Measurements from ENCODE around the gene RAB3IP.
"Not testable (repeated sequence)": the region's sequence is repeated elsewhere in the genome, so short reads cannot be mapped to it uniquely, and the experiment has no call there.

RAB3IP gene

GRCh38 chr12:69756088-69756755 lies 17.6 kb downstream of the RAB3IP start:
- no peak for DNase-seq (ENCODE audit: low read depth)

- no peak for DNase-seq (ENCODE audit: low read depth)
These were observed 19.4 kb downstream of the RAB3IP start for GRCh38 chr12:69758105-69758504.

DNA sequence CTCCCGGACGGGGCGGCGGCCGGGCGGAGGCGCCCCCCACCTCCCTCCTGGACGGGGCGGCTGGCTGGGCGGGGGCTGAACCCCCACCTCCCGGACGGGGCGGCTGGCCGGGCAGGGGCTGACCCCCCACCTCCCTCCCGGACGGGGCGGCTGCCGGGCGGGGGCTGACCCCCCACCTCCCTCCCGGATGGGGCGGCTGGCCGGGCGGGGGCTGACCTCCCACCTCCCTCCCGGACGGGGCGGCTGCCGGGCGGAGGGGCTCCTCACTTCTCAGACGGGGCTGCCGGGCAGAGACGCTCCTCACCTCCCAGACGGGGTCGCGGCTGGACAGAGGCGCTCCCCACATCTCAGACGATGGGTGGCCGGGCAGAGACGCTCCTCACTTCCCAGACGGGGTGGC lies 20.9 kb downstream of the RAB3IP start:
- not testable (repeated sequence) for DNase-seq (ENCODE audit: low read depth)

GRCh38 chr12:69765515-69765914 lies 26.9 kb downstream of the RAB3IP start:
- no peak for DNase-seq (ENCODE audit: low read depth)

DNA sequence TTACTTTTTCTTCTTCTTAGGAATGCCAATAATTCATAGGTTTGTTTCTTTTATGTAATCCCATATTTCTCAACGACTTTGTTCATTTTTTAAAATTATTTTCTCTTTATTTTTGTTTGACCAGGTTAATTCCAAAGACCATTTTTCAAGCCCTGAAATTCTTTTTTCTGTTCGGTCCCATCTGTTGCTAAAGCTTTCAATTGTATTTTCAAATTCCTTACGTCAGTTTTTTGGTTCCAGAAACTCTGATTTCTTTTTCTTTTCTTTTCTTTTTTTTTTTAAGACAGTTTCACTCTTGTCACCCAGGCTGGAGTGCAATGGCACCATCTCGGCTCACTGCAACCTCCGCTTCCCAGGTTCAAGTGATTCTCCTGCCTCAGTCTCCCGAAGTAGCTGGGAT lies 27.6 kb downstream of the RAB3IP start:
- DNase-seq (ENCODE audit: low read depth), result no peak

- no peak for DNase-seq (ENCODE audit: low read depth)
These were observed 41.3 kb downstream of the RAB3IP start for GRCh38 chr12:69779928-69780327.

- no peak for DNase-seq (ENCODE audit: low read depth)
These were observed 44.7 kb downstream of the RAB3IP start for GRCh38 chr12:69783365-69783764.

GRCh38 chr12:69789351-69789750 lies 50.7 kb downstream of the RAB3IP start:
- DNase-seq (ENCODE audit: low read depth), result no peak

GRCh38 chr12:69792533-69792932 lies 53.9 kb downstream of the RAB3IP start:
- DNase-seq (ENCODE audit: low read depth), result no peak

- DNase-seq (ENCODE audit: low read depth), result not testable (repeated sequence)
These were observed 68.6 kb downstream of the RAB3IP start for GRCh38 chr12:69807101-69807897.

DNA sequence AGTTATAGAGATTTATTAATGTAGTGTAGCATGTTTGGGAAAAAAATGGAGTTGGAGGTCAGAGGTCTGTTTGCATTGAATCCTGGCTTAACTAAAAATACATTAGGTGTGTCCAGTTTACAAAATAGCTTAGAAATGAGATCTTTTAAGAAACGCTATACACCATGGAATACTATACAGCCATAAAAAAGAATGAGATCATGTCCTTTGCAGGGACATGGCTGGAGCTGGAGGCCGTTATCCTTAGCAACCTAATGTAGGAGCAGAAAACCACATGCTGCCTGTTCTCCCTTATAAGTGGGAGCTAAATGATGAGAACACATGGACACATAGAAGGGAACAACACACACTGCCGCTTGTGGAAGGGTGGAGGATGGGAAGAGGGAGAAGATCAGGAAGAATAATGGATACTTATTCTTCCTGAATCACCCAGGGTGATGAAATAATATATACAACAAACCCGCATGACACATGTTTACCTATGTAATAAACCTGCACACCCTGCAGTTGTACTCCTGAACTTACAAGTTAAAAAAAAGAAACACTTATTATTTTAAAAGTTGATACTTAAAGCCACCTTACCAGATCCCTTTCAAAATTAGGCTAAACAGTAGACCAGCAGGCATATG lies 72.3 kb downstream of the RAB3IP start:
- DNase-seq (ENCODE audit: low read depth), result no peak

DNA sequence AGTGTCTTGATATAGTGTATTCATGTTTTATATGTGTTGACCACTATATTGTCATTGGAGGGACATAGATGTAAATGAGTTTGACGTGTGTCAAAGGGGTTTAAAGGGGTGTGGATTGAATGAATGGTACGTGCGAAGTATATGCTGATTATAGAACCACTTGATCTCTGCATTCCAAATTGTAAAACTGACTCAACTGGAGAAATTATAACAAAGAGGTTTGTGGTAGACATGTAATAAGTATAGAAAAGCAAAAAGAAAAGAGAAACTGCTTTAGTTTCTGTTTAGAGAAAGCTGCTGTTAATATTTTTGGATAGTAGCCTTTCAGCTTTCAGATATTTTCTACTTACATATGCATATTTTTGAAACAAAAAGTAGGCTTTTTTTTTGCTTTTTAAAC lies 77.4 kb downstream of the RAB3IP start:
- DNase-seq (ENCODE audit: low read depth), result no peak

DNA sequence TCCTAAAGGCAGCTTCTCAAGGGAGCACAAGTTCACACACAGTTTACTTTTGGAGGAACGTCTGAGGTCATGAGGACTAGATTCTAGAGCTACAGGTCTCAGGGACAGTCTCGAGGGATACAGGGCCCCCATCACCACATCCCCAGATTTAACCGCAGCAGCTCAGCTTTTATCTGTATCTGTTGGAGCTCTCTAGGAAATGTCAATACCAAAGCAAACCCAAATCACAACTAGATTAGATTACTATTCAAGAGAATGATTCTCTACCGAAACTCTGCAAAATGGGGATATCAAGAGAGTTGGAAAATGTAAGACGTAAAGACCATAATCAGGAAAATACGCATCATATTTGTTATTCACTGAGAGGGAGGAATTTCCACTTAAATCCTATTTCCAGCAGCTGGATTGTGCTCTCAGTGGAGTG lies 82.4 kb downstream of the RAB3IP start:
- DNase-seq (ENCODE audit: low read depth), result no peak

- no peak for DNase-seq (ENCODE audit: low read depth)
These were observed 82.9 kb downstream of the RAB3IP start for GRCh38 chr12:69821456-69822159.

- no peak for DNase-seq (ENCODE audit: low read depth)
These were observed 83.7 kb downstream of the RAB3IP start for GRCh38 chr12:69822201-69822860.

GRCh38 chr12:69824028-69824427 lies 85.4 kb downstream of the RAB3IP start:
- DNase-seq (ENCODE audit: low read depth), result no peak

- no peak for DNase-seq (ENCODE audit: low read depth)
These were observed 86.4 kb downstream of the RAB3IP start, which contains the start of gene MYRFL for GRCh38 chr12:69824966-69825560. Gene MYRFL, plus strand, starts transcription at chr12:69825227. Its CDS starts 291 bp downstream, at chr12:69825518.

- no peak for DNase-seq (ENCODE audit: low read depth)
These were observed 90.2 kb downstream of the RAB3IP start for GRCh38 chr12:69828897-69829296.

- DNase-seq (ENCODE audit: low read depth), result no peak
These were observed 95.0 kb downstream of the RAB3IP start for GRCh38 chr12:69833696-69834095.

- DNase-seq (ENCODE audit: low read depth), result no peak
These were observed 95.5 kb downstream of the RAB3IP start for GRCh38 chr12:69834147-69834546.

GRCh38 chr12:69834576-69834975 lies 95.9 kb downstream of the RAB3IP start:
- no peak for DNase-seq (ENCODE audit: low read depth)

All from stimulated activated CD8-positive, alpha-beta memory T cell treated with anti-CD3 and anti-CD28 coated beads, Interleukin-15, amount 100 ng/mL, for 24 hours (primary cell).